GM10248 (cell line): Measurements from ENCODE around the gene CDKN1C.

Experiments
- CTCF ChIA-PET: fragments of 300-600 bp; sonication (Branson Sonifier 250); formaldehyde crosslinking; extraction: SDS; loops from one replicate; lab custom pipeline; 2021; ENCODE audit warnings: antibody characterized with exemption; lab: Yijun Ruan, JAX
- POLR2A ChIA-PET: fragments of 350-650 bp; sonication (Branson Sonifier 250); formaldehyde crosslinking; extraction: SDS; loops from one replicate; lab custom pipeline; 2020; ENCODE audit warnings: antibody characterized with exemption; lab: Yijun Ruan, JAX
- DNase-seq: peaks from one replicate; pipeline ENCODE4 v3.0.0; 2012; ENCODE audit errors: extremely low spot score
- CTCF ChIP-seq: IDR thresholded peaks from 2 replicates; pipeline ENCODE4 v1.5.1; 2012; ENCODE audit warnings: mild to moderate bottlenecking, low read depth; ENCODE audit errors: extremely low read depth, missing control alignments, control extremely low read depth

The CDKN1C gene

GRCh38 chr11:2870969-2871680 lies 14.4 kb downstream of the CDKN1C start:
- TF ChIP-seq CTCF: no peak
- POLR2A ChIA-PET: no interaction called here
- CTCF ChIA-PET: no interaction called here
- no peak for DNase-seq

DNA sequence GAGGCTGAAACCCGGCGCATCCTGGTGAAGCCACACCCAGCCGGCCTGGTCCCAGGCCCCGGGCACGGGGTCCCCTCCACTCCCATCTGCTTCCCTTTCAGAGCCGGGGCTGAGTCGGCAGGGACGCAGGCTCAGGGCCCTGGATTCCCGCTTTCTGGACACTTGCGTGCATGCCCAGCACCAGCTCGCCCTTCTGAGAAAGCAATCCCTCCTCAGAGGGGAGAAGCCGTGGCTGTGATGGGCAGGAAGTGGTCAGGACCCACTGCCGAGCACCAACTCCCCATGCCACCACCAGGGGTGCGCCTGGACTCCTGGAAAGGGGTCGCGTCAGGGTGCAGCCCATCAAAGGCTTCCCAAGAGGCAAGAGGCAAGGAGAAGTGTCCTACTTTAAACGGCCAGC lies 15.1 kb downstream of the CDKN1C start:
- ChIA-PET CTCF (no interaction called here), POLR2A (no interaction called here)
- DNase-seq: no peak
- no peak for TF ChIP-seq CTCF

- no peak for TF ChIP-seq CTCF
- CTCF ChIA-PET: interaction anchor here (1.8 kb wide), 1 partner anchor 337 kb away, joined by 7 read pairs; no protein-coding TSS in a partner anchor
- DNase-seq: no peak
- POLR2A ChIA-PET: no interaction called here
Observed at GRCh38 chr11:2869561-2870427, 15.8 kb downstream of the CDKN1C start.

- DNase-seq: no peak
- ChIA-PET CTCF (interaction anchor here (1.8 kb wide), 1 partner anchor 336 kb away, joined by 7 read pairs; no protein-coding TSS in a partner anchor), POLR2A (no interaction called here)
- no peak for TF ChIP-seq CTCF
Observed at GRCh38 chr11:2869134-2869526, 16.4 kb downstream of the CDKN1C start.

DNA sequence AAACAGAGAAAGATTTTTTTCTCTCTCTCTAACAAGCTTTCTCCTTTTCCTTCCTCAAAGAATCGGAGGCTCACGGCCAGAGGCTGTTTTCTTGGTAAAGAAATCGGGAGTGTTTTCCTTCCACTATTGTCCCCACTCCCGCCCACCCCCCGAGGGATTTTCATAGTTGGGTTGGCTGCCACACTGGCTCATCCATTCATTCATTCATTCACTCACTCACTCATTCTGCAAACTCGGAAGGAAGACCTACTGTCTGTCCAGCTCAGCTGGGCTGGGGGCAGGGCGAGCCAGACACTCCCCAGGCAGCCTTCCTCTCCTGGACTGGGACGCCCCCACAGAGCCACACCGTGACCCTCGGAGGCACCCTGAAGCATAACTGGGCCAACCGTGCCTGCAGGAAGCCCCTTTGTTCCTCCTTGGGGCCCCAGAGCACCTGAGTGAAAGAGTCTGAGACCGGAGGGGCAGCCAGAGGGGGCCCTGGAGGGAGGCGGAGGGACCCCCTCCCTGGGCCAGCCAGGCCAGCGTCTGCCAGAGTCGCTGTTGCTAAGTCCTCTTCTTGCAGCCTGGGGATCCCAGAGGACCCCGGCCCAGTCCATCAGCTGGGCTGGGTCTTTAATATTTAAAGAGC lies 17.0 kb downstream of the CDKN1C start:
- ChIA-PET POLR2A (no interaction called here), CTCF (interaction anchor here (1.8 kb wide), 1 partner anchor 336 kb away, joined by 7 read pairs; no protein-coding TSS in a partner anchor)
- no peak for DNase-seq
- no peak for TF ChIP-seq CTCF
